ENCODE data around the gene RNASEL. TPM values are rescaled to one million over a fixed set of nuclear protein-coding genes. Genes with fewer than 3 reads are reported as not detected.

The RNASEL gene
- total RNA-seq, 1 donor from 2014 or later = 4.0 TPM

- Mint-ChIP-seq H3K4me3 (ENCODE audit: unreplicated experiment) (no peak overlapping the region), H3K9me3 (ENCODE audit: low read depth) (no peaks in the 10 kb centered on the region), H3K27me3 (ENCODE audit: low read depth) (peaks cover 2% of the 10 kb centered on the region), H3K36me3 (ENCODE audit: low read depth) (no peaks in the 10 kb centered on the region), H3K4me1 (ENCODE audit: low read depth) (peaks cover 30% of the 10 kb centered on the region), H3K27ac (ENCODE audit: unreplicated experiment) (no peak overlapping the region)
- TF ChIP-seq CTCF (IDR thresholded peaks at IDR 0.05) = no peak
- no peak for DNase-seq (ENCODE audit: low spot score)
Measured at GRCh38 chr1:182630586-182630985, 41.5 kb upstream of the RNASEL start.

GRCh38 chr1:182629499-182630096, 40.5 kb upstream of the RNASEL start:
- H3K36me3 Mint-ChIP-seq (ENCODE audit: low read depth) = no peaks in the 10 kb centered on the region
- H3K27me3 Mint-ChIP-seq (ENCODE audit: low read depth) = no peaks in the 10 kb centered on the region
- no peak for TF ChIP-seq CTCF (IDR thresholded peaks at IDR 0.05)
- no peak overlapping the region for H3K4me3 Mint-ChIP-seq (ENCODE audit: unreplicated experiment)
- H3K9me3 Mint-ChIP-seq (ENCODE audit: low read depth) = no peaks in the 10 kb centered on the region
- DNase-seq (ENCODE audit: low spot score) = no peak
- H3K27ac Mint-ChIP-seq (ENCODE audit: unreplicated experiment) = no peak overlapping the region
- peaks cover 40% of the 10 kb centered on the region for H3K4me1 Mint-ChIP-seq (ENCODE audit: low read depth)

- Mint-ChIP-seq H3K4me3 (ENCODE audit: unreplicated experiment) (no peak overlapping the region), H3K36me3 (ENCODE audit: low read depth) (no peaks in the 10 kb centered on the region), H3K27ac (ENCODE audit: unreplicated experiment) (no peak overlapping the region), H3K9me3 (ENCODE audit: low read depth) (no peaks in the 10 kb centered on the region), H3K4me1 (ENCODE audit: low read depth) (peaks cover 43% of the 10 kb centered on the region), H3K27me3 (ENCODE audit: low read depth) (no peaks in the 10 kb centered on the region)
- no peak for DNase-seq (ENCODE audit: low spot score)
- no peak for TF ChIP-seq CTCF (IDR thresholded peaks at IDR 0.05)
Measured at GRCh38 chr1:182629080-182629479, 40.0 kb upstream of the RNASEL start.

GRCh38 chr1:182628657-182629056, 39.6 kb upstream of the RNASEL start:
- no peak for TF ChIP-seq CTCF (IDR thresholded peaks at IDR 0.05)
- DNase-seq (ENCODE audit: low spot score) = no peak
- H3K4me1 Mint-ChIP-seq (ENCODE audit: low read depth) = peaks cover 47% of the 10 kb centered on the region

GRCh38 chr1:182627622-182628021, 38.6 kb upstream of the RNASEL start:
- no peak overlapping the region for H3K4me3 Mint-ChIP-seq (ENCODE audit: unreplicated experiment)
- peaks cover 57% of the 10 kb centered on the region for H3K4me1 Mint-ChIP-seq (ENCODE audit: low read depth)
- no peaks in the 10 kb centered on the region for H3K27me3 Mint-ChIP-seq (ENCODE audit: low read depth)
- no peaks in the 10 kb centered on the region for H3K9me3 Mint-ChIP-seq (ENCODE audit: low read depth)
- TF ChIP-seq CTCF (IDR thresholded peaks at IDR 0.05) = no peak
- no peaks in the 10 kb centered on the region for H3K36me3 Mint-ChIP-seq (ENCODE audit: low read depth)
- DNase-seq (ENCODE audit: low spot score) = no peak
- H3K27ac Mint-ChIP-seq (ENCODE audit: unreplicated experiment) = no peak overlapping the region

More at GRCh38 chr1:182628657-182629056, 39.6 kb upstream of the RNASEL start:
- no peak overlapping the region for H3K4me3 Mint-ChIP-seq (ENCODE audit: unreplicated experiment)
- H3K27ac Mint-ChIP-seq (ENCODE audit: unreplicated experiment) = no peak overlapping the region
- H3K9me3 Mint-ChIP-seq (ENCODE audit: low read depth) = no peaks in the 10 kb centered on the region
- no peaks in the 10 kb centered on the region for H3K36me3 Mint-ChIP-seq (ENCODE audit: low read depth)
- H3K27me3 Mint-ChIP-seq (ENCODE audit: low read depth) = no peaks in the 10 kb centered on the region
